H1 (cell line): ENCODE measurements around the gene FOXN3. TPM values are rescaled to one million over a fixed set of nuclear protein-coding genes. Genes with fewer than 3 reads are reported as not detected.

Experiments used
- CHD1 ChIP-seq: IDR thresholded peaks from 2 replicates; pipeline ENCODE4 v1.6.1; 2012; ENCODE audit warnings: low read depth, low read length, improper control_type of control experiment
- CHD7 ChIP-seq: fragments of 300-600 bp; sonication (generic); IDR thresholded peaks from 2 replicates; pipeline ENCODE4 v1.7.1; 2012; ENCODE audit warnings: low read length, moderate library complexity, mild to moderate bottlenecking, inconsistent platforms; ENCODE audit not compliant: insufficient replicate concordance
- HDAC6 ChIP-seq: IDR thresholded peaks from one replicate; pipeline ENCODE4 v1.7.1; 2012; ENCODE audit warnings: low read depth, mild to moderate bottlenecking, inconsistent platforms, low read length, moderate library complexity
- PHF8 ChIP-seq: fragments of 200-600 bp; sonication (generic); conservative IDR thresholded peaks from 2 replicates; pipeline ENCODE4 v1.7.1; 2012; ENCODE audit warnings: low read depth, mild to moderate bottlenecking, inconsistent platforms, low read length, moderate library complexity
- RAD21 ChIP-seq, 2 experiments: IDR thresholded peaks in 1 of 2; conservative IDR thresholded peaks in 1 of 2; 2 replicates each; pipeline ENCODE4 v1.6.1; 2011; ENCODE audit warnings: low read depth in 2 of 2, low read length in 2 of 2, improper control_type of control experiment in 1 of 2, inconsistent platforms in 1 of 2, mild to moderate bottlenecking in 1 of 2, moderate library complexity in 1 of 2
- SIN3A ChIP-seq, 2 experiments: IDR thresholded peaks in 1 of 2; conservative IDR thresholded peaks in 1 of 2; 2 replicates each; pipeline ENCODE4 v1.6.1; 2011 to 2012; ENCODE audit warnings: low read length in 2 of 2, improper control_type of control experiment in 1 of 2, low read depth in 1 of 2, mild to moderate bottlenecking in 1 of 2
- SIX5 ChIP-seq: IDR thresholded peaks from 2 replicates; pipeline ENCODE4 v1.6.1; 2011; ENCODE audit warnings: mild to moderate bottlenecking, low read depth, low read length
- SP2 ChIP-seq: IDR thresholded peaks from 2 replicates; pipeline ENCODE4 v1.6.1; 2012; ENCODE audit warnings: mild to moderate bottlenecking, low read length, inconsistent platforms
- TAF7 ChIP-seq: optimal IDR thresholded peaks from 2 replicates; pipeline ENCODE3; 2011; ENCODE audit warnings: low read depth, mild to moderate bottlenecking, inconsistent platforms, low read length, moderate library complexity, borderline replicate concordance
- TBP ChIP-seq: IDR thresholded peaks from 2 replicates; pipeline ENCODE4 v1.6.1; 2011; ENCODE audit warnings: low read depth, low read length, improper control_type of control experiment
- TEAD4 ChIP-seq: IDR thresholded peaks from 2 replicates; pipeline ENCODE4 v1.6.1; 2012; ENCODE audit warnings: low read depth, low read length, inconsistent platforms, mixed read lengths
- YY1 ChIP-seq: IDR thresholded peaks from 2 replicates; pipeline ENCODE4 v1.6.1; 2011; ENCODE audit warnings: low read depth, mild to moderate bottlenecking, low read length
- polyA plus RNA-seq, 7 experiments: library from polyadenylated mRNA; depleted of rRNA in 3 of 7; stranded (reverse) in 5 of 7; unstranded in 2 of 7; fragments of >200 nt in 5 of 7; fragments of 200-250 nt in 2 of 7; gene quantifications; 1 replicate in 5 of 7; 2 replicates in 1 of 7; 4 replicates in 1 of 7; pipeline versions ENCODE4 v1.2.1 to v1.2.3, GENCODE V29; 2011 to 2013; ENCODE audit warnings: missing spikeins in 2 of 7, mixed read lengths in 2 of 7
- total RNA-seq: library from RNA; stranded (reverse); fragmentation: NEBNext Ultra II Directional; extraction: Animal tissue kit (Norgen Biotek cat#: 25700); gene quantifications from 2 replicates; pipeline ENCODE4 v1.2.1, GENCODE V29; 2021

FOXN3 gene
- total and polyA plus RNA-seq, 2 of the 8 experiments (the other 6 are each of a cell fraction or from before 2014, with no cell fraction given), result 52.6 to 178 TPM

GRCh38 chr14:89331398-89331797 is 85.6 kb downstream of the FOXN3 start (continued):
- TF ChIP-seq CHD7 (no peak), SP2 (no peak), TAF7 (no peak), RAD21 (IDR thresholded peaks at IDR 0.05 in 1 of 2, conservative IDR thresholded peaks at IDR 0.05 in 1 of 2; ENCODE audit: low read depth in 2 of 2, low read length in 2 of 2) (no peak), SIX5 (no peak), YY1 (no peak), PHF8 (no peak), TEAD4 (no peak), TBP (no peak), SIN3A (conservative IDR thresholded peaks at IDR 0.05 in 1 of 2, IDR thresholded peaks at IDR 0.05 in 1 of 2; ENCODE audit: low read depth in 1 of 2, low read length in 2 of 2) (no peak), CHD1 (no peak), HDAC6 (no peak)
